Fibroblast of skin of back (primary cell): ENCODE results near the gene GYS1.

ENCODE experiments used
- DNase-seq: peaks from one replicate; pipeline ENCODE4 v3.0.0-alpha.2; 2013

Gene GYS1

GRCh38 chr19:49017666-49018351, 24.7 kb upstream of the GYS1 start:
- DNase-seq = peak; percentile 67

GRCh38 chr19:49017041-49017665, 24.0 kb upstream of the GYS1 start, which contains the start of gene LHB:
LHB (minus strand) TSS chr19:49017091; CDS start chr19:49017081, 10 bp downstream.
- DNase-seq = no peak

- DNase-seq = no peak
These were observed 23.1 kb upstream of the GYS1 start for GRCh38 chr19:49016067-49016839.

- DNase-seq = no peak
These were observed 21.8 kb upstream of the GYS1 start for GRCh38 chr19:49014870-49015255.

- no peak for DNase-seq
These were observed 21.2 kb upstream of the GYS1 start for GRCh38 chr19:49014123-49014869.

- DNase-seq = no peak
These were observed 18.1 kb upstream of the GYS1 start for GRCh38 chr19:49011194-49011593.

- DNase-seq = no peak
These were observed 17.3 kb upstream of the GYS1 start for GRCh38 chr19:49010453-49010852.

GRCh38 chr19:49009828-49010227, 16.7 kb upstream of the GYS1 start:
- DNase-seq = no peak

GRCh38 chr19:49006905-49007304, 13.8 kb upstream of the GYS1 start:
- no peak for DNase-seq

- DNase-seq = no peak
These were observed 12.0 kb upstream of the GYS1 start for GRCh38 chr19:49004964-49005614.

- DNase-seq = no peak
These were observed 11.0 kb upstream of the GYS1 start for GRCh38 chr19:49004133-49004532.

- DNase-seq = peak; percentile 71
These were observed 6.6 kb upstream of the GYS1 start for GRCh38 chr19:48999481-49000325.

- DNase-seq = peak; percentile 69
These were observed 4.9 kb upstream of the GYS1 start for GRCh38 chr19:48997972-48998371.

GRCh38 chr19:48994035-48994386, 902 bp upstream of the GYS1 start:
- DNase-seq = no peak

GRCh38 chr19:48992581-48993174, 431 bp downstream of the GYS1 start:
- DNase-seq = no peak

GRCh38 chr19:48991873-48992580, 1.1 kb downstream of the GYS1 start:
- peak; percentile 86 for DNase-seq

GRCh38 chr19:48991011-48991609, 2.0 kb downstream of the GYS1 start:
- no peak for DNase-seq

- no peak for DNase-seq
These were observed 2.7 kb downstream of the GYS1 start for GRCh38 chr19:48990400-48990799.

GRCh38 chr19:48989701-48990291, 3.3 kb downstream of the GYS1 start:
- no peak for DNase-seq

- no peak for DNase-seq
These were observed 4.2 kb downstream of the GYS1 start for GRCh38 chr19:48988860-48989259.
